Left renal pelvis (tissue), 4 donors: Measurements from ENCODE around the gene CLEC9A. TPM values are rescaled to one million over a fixed set of nuclear protein-coding genes. Genes with fewer than 3 reads are reported as not detected.
"Not testable (repeated sequence)": the region's sequence is repeated elsewhere in the genome, so short reads cannot be mapped to it uniquely, and the experiment has no call there.

Source experiments
- DNase-seq, 4 donors: peaks; one replicate each; pipeline ENCODE4 v3.0.0-alpha.2; 2013; ENCODE audit warnings: low read depth in 4 of 4, low spot score in 3 of 4
- polyA plus RNA-seq, 4 donors: library from polyadenylated mRNA; unstranded; fragments of 120-200 nt; gene quantifications; one replicate each; pipeline ENCODE4 v1.2.1, GENCODE V29; 2013; ENCODE audit not compliant: insufficient read length in 4 of 4

The CLEC9A gene
- under 1 TPM; 0.10 to 0.33 (median 0.24) TPM for polyA plus RNA-seq

DNA sequence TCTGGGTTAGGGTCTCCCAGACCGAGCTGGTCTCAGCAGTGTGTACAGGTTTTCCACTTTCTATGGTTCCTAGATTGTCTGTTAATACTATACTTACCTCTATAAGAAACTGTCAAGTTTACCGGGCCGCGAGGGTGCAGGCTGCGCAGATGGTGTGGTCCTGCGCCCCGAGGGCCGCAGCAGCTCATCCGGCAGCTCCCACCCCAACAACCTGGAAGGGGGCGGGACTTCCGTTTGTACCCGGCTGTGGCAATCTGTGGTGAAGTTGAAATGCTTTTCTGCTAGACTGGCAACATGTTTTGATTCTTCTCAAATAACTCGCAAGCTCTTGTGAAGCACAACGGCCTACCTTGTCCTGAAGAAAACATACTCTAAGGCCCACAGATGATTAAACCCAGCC is at the start of gene CLEC9A:
Gene CLEC9A, plus strand, starts transcription at position 237 of the 400 bp plus-strand sequence. CDS start 22,006 bp downstream, outside the sequence.
- DNase-seq = no peak

DNA sequence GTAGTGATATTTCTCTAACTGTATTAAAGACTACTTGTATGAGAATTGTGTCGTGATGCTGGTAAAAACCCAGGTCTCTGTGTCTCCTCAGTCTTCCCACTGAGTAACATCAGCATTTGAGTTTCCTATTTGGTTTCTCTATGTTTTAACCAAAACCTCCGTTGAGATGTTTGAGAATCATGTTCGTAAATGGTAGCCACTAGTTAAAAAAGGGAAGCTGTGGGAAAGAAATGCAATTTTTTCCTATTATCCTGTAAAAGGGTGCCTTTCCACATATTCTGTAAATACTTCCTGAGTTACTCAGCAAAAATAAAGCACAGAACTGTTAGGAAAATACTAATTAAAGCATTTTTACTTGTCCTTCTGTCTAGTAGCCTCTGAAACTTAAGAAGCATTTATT is 38.6 kb upstream of the CLEC9A start:
- no peak for DNase-seq

DNA sequence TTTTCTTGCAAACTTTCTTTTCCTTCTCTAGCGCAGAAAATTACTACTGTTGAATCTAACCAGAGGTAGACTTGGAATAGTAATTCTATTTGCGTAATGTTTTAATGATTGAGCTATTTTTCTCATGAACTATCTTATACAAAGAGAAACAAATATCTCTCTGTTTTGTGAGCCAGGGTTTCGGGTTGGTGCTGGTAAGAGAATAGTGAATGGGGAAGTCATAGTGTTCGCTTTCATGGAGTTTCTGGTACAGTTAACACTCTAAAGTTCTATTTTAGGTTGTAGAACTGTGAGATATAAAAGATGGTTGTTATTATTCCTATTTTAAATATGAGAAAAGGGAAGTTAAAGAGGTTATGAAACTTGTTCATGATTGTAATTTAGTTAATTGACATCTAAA is 38.2 kb upstream of the CLEC9A start:
- no peak for DNase-seq

DNA sequence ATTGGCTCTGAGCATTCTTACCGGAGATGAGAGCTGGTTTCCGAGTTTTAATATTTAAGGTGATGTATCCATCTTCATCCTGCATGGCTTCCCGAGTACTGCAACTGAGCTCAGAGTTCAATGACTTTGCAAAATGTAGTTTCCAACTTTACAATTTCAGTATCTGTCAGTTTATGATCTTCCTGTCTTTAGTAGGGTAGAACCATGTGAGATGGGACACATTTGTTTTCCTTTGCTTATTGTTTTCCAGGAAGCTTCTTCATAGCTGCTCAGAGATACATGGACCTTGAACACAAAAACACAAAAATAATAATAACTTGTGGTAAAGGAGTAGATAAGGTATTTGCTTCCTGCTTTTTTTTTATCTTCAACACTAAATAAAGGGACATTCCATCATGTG is 31.5 kb upstream of the CLEC9A start, which contains the start of gene CLEC1B:
Gene CLEC1B, minus strand, starts transcription at position 106 of the 400 bp plus-strand sequence. Its CDS starts 21 bp downstream, at position 85.
- DNase-seq = no peak

DNA sequence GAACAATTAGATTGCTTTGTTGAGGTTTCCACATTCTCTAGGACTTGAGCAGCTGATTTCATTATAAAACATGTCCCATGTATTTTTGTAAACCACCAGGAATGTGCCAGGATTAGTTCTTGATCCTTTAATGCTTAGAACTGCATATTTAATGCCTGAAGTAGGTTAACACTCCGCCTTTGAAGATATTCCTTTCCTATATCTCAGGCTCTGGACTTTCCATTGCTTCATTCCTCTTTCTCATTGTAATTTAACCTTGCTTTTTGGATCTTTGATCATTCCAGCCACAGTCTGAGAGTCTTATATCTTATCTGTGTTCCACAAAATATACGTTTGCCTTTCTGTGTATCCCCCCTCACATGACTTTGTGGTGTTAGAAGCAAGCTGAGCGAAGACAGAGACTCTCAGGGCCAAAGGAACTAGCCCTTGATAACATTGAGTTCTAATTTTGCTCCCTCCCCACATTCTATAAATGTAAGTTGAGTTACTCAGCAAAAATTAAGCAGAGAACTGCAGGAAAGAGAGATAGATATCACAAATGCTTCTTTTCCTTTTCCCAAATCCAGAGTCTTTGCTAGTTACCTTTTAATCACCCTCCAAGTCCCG is 29.2 kb upstream of the CLEC9A start:
- DNase-seq = no peak

DNA sequence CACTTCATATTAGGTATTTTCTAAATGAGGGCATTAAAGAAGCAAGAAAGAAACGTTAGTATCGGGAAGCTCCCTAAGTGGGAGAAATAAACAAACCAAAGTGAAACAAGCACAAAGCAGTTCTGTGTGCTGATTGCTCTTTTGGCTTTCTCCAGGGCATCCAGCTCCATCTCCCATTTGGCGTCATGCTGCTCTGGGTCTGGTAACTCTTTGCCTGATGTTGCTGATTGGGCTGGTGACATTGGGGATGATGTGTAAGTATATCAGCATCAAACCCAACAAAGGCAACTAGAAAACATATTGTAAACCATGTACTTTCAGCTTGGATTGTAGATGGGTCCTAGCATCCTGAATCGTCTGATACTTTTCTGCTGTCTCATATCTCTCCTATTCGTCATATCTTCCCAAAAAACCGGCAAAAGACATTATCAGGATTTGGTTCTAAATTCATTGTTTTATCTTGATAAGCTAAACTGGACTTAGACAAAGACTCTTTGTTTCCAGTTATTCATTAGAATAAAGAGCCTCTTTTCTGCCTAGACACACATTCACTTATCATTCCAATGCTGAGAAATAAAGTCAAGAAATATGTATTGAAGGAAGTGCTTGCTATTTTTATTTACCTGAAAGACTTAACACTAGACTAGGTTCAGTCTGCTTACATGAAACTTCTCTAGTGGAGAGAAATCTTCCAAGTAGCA is 17.7 kb upstream of the CLEC9A start:
- DNase-seq = no peak

DNA sequence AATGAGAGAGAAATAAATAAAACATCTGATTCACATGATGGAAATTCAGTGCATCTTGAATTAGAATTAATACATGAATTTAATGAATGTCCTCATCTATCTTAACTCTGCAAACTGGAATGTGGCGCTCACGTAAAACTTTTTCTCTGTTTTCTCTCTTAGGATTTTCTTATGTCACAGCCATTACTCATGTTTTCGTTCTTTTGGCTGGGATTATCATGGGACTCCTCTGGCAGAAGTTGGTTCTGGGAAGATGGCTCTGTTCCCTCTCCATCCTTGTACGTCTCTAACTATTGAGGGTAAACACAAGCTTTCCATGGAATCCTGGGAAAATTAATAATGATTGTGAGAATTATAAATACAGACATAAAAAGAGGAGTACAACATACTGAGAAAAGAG is 15.0 kb upstream of the CLEC9A start:
- no peak for DNase-seq

DNA sequence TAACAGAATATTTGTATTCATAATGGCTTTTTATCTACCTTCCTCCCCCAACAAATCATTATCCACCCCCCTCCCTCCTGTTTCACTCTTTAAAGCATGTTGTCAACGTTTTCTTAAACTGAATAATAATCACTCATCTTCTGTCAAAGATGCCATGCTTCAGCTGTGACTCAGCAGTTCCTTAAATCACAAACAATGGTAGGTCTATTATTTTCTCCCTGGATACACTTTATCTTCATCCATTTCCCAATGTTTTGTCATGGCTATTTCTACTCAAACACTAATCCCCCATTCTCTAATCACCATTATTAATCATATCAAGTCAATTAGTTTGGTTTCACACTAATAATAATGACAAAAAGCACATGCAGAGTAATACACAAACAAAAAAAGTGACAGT is 13.6 kb upstream of the CLEC9A start:
- DNase-seq = no peak

DNA sequence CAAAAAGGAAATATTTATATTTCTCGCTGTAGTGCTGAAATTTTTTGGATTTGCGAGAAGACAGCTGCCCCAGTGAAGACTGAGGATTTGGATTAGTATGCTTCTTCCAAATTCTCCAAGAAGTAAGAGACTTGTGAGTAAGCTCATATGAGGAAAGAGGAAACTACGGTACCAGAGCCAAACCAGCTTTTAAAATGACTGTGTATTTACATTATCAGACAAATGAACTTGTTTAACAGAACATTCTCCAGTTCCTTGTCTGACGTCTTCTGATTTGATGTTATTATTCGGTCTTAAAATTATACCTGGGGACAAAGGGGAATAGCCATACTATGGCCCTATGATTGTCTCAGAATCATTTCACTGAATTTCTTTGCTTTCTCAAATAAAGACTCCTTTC is 12.1 kb upstream of the CLEC9A start:
- DNase-seq = no peak

DNA sequence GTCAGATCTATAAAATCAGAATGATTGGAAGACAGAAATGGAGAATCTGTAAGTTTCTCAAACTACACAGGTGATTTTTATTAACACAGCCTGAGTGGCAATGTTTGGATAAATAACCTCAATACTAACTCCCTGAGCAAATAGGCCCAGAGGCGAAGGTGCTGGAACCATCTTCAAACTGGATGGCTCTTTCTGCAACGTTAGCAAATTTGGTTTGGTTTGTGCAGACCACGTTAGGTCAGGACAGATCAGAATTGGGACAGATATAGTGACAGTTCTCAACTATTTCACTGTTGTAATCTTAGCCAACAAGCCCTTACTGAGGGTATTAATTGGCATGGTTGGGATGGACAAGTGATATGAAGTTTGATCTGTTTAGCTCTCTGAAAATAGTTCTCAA is 9.1 kb upstream of the CLEC9A start:
- no peak for DNase-seq

DNA sequence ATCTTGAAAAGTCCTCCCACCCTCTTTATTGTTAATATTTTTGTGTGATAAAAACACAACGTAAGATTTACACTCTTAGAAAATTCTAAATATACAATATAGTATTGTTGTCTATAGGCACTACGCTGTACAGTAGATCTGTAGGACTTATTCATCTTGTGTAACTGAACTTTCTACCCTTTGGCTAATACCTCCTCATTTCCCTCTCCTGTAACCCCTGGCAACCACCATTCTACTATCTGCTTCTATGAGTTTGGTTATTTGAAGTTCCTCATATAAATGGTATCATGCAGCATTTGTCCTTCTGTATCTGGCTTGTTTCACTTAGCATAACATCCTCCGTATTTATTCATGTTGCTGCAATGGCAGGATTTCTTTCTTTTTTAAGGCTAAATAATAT is 5.2 kb upstream of the CLEC9A start:
- DNase-seq = no peak

DNA sequence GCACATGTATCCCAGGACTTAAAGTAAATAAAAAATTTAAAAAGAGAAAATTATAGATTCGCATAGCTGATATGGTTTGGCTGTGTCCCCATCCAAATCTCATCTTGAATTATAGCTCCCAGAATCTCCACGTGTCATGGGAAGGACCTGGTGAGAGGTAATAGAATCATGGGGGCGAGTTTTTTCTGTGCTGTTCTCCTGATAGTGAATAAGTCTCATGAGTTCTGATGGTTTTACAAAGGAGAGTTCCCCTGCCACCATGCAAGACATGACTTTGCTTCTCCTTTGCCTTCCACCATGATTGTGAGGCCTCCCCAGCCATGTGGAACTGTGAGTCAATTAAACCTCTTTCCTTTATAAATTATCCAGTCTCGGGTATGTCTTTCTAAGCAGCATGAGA is 3.8 kb upstream of the CLEC9A start:
- DNase-seq = not testable (repeated sequence)

DNA sequence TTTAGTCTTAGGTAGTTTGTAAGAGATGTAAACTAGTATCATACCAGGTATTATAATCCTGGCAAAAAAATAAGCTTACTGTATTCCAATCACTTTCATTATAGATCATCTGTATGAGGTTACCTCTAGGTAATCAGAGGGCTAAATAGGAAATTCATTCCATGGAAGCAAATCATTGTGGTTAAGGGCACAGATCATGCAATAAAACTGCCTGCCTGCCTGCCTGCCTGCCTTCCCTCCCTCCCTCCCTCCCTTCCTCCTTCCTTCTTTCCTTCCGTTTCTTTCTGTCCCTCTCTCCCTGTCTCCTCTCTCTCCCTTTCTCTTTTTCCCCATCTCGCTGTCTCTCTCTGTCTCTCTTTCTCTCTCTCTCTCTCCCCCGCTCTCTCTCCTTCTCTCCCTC is 3.2 kb upstream of the CLEC9A start:
- DNase-seq = no peak

DNA sequence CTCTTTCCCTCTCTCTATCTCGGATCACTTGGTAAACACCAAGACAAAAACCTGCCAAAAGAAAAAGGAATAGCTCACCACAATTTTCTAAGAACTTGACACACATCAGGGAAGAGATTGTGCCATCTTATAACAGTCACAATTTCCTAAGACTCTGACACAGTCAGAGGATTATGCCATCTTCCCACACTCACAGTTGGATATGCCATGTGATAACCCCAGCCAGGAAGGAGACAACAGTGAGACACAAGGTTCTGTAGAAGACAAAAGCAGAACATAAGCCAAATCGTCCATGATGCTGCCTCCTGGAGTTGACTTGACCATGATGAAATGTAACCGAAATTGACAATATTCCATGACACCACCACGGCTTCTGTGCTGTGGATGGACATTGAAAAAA is 2.8 kb upstream of the CLEC9A start:
- DNase-seq = no peak

DNA sequence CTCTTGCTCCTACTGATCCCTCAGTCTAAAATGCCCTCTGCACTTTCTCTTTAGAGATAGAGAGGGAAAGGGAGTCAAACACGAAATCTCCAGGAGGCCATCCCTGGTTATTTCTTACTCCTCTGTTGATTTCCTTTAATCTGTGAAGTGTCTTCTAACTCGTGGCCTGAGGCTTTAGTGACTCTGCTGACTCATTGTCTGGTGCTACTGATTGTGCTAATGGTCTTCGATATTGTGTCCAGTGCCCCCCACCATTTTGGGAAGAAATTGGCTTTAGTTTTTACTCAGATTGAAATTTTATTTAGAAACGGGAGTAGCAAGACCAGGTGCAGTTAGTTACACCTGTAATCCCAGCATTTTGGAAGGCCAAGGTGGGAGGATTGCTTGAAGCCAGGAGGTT is 839 bp downstream of the CLEC9A start:
- no peak for DNase-seq

DNA sequence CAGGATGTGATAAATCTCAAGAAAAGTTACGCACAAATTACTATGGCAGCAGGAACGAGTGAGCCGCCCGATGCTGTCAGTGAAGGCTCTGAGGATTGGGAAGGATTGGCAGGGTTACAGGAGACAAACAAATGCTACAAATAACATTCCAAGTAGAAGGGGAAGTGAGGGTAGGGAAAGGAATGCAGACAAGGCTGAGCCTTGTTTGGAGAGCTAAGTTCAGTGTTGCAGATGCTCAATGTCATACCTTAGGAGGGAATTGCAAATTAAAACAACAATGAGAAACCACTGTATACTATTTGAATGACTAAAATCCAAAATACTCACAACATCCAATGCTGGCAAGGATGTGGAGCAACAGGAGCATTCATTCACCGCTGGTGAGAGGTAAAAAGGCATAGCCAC is 1.3 kb downstream of the CLEC9A start:
- no peak for DNase-seq

DNA sequence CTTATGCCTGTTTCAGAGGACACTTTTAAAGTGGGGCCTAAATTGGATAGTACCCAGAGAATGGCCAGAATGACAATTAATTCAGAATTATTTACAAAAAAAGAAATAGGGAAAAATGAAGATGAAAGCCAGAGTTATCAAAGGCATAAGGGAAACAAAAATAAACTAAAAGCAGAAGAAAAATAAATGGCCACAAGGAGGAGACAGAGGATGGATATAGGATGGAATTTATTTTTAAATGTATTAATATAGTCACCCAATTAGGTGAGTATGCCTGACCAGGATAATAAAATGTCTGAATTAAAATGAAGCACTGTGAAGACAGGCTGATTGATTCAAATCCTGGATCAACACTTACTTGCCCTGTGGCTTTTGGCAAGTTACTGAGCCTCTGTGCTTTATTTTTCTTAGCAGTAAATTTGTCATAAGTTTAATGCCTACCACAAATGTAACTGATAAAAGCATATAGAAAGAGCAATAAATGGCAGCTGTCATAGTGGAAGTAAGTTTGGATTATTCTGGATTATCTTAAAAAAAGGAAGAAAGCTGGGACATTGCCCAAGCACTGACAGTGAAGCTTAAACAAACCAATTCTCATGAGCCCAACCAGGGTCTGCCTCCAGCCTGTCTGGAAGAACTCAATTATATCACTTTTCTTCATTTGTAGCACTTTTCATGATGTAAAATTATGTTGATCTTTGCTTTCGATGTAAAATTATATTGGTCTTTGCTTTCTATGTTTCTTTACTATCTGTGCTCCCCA is 3.5 kb downstream of the CLEC9A start:
- DNase-seq = no peak

DNA sequence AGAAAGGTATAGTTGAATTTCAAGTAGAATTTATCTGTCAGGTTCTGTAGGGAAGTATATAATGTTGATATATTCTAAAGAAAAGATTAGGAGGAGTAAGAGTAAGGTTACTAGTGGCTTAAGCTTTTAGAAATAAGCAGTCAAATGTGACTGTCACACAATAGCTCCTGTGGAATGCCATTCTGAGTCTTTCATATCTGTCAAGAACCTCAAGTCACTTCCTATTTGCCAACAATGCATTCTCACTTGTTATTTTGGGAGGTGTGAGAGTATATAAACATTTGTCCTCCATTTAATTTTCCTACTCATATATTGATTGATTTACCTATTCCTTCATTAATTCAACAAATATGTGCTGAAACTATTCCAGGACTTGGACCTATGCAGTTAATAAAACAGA is 11.7 kb downstream of the CLEC9A start:
- no peak for DNase-seq

DNA sequence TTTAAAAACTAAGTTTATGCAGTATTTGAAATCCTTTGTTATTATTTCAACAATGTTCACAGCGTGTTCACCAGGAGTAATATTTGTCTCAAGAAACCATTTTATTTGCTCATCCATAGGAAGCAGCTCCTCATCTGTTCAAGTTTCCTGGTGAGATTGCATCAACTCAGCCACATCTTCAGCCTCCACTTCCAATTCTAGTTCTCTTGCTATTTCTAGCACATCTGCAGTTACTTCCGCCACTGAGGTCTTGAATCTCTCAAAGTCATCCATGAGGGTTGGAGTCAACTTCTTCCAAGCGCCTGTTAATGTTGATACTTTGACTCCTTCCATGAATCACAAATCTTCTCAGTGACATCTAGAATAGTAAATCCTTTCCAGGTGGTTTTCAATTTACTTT is 18.0 kb downstream of the CLEC9A start:
- DNase-seq = no peak

DNA sequence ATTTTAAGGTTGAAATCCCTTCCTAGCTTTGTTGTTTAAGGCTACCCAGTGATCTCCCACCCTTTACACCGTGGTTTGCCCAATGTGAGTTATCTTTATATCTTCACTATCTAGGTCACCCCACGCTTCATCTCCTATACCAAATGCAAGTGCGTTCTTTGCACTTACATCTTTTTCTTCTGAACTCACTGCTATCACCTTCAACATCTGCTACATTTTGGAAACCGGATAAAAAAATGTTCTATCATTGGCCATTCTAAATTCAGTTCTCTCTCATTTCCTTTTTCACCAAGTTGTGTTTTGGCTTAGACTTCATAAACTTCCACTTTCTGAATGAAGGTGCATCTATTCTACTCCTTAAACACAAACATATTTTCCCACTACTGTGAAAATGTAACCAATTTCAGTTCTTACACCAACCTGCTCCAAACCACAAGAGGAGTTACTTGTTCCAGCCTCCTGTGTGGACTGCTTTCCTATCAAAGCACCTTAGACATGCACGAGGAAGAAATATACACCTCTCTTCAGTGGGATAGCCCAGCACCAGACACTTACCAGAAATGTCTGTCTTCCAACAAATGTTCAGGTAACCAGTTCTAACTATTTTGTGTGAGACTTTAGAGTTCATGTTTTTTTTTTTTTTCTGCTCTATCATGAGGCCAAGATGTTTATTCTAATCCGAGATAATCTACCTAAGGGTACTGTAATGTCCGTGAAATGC is 21.9 kb downstream of the CLEC9A start:
- no peak for DNase-seq

DNA sequence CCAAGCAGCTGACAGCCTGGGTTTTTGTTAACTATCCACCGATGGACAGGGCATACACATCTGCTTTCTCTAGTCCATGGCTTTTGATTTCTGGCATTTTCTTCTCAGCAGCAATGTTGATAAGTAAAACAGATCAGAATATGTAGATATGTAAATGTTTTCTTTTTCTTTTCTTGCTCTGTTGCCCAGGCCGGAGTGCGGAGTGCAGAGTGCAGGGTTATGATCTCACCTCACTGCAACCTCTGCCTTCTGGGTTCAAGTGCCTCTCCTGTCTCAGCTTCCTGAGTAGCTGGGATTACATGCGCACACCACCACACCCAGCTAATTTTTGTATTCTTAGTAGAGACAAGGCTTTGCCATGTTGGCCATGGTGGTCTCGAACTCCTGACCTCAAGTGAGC is 27.9 kb downstream of the CLEC9A start:
- no peak for DNase-seq
